NCI-H460 (cell line): ENCODE results near the gene NABP1. TPM values are rescaled to one million over a fixed set of nuclear protein-coding genes. Genes with fewer than 3 reads are reported as not detected.
A peak's percentile ranks its signal among the peaks of the same experiment; 100 is the strongest.
"Not testable (repeated sequence)": the region's sequence is repeated elsewhere in the genome, so short reads cannot be mapped to it uniquely, and the experiment has no call there.

Source experiments
- DNase-seq: peaks from one replicate; pipeline ENCODE4 v3.0.0-alpha.2; 2016; ENCODE audit warnings: low read depth; ENCODE audit errors: extremely low read depth
- polyA plus RNA-seq: library from polyadenylated mRNA; depleted of rRNA; stranded (reverse); fragments of >200 nt; gene quantifications from 2 replicates; pipeline ENCODE4 v1.2.3, GENCODE V29; 2014; cell fraction: nucleus; rRNA removed
- total RNA-seq: library from RNA; depleted of rRNA; stranded (reverse); fragments of >200 nt; shearing (Covaris generic); gene quantifications from 2 replicates; pipeline ENCODE4 v1.2.3, GENCODE V29; 2014; rRNA removed

NABP1 gene
- total RNA-seq = 35.7 and 44.4 TPM in 2 replicates
- polyA plus RNA-seq = 53.0 and 83.2 TPM in 2 replicates

GRCh38 chr2:191677646-191678436 lies at the start of gene NABP1:
Gene NABP1 (plus strand): TSS chr2:191678136. CDS start chr2:191678615, 479 bp downstream.
- DNase-seq = peak; percentile 96

GRCh38 chr2:191629001-191629453 lies 48.9 kb upstream of the NABP1 start:
- no peak for DNase-seq

- DNase-seq = no peak
These were observed 47.8 kb upstream of the NABP1 start for GRCh38 chr2:191629976-191630712.

- no peak for DNase-seq
These were observed 46.2 kb upstream of the NABP1 start for GRCh38 chr2:191631754-191632153.

- no peak for DNase-seq
These were observed 45.5 kb upstream of the NABP1 start for GRCh38 chr2:191632426-191632825.

GRCh38 chr2:191634791-191635190 lies 43.1 kb upstream of the NABP1 start:
- DNase-seq = no peak

- DNase-seq = no peak
These were observed 42.4 kb upstream of the NABP1 start for GRCh38 chr2:191635333-191636234.

GRCh38 chr2:191636235-191636543 lies 41.7 kb upstream of the NABP1 start:
- DNase-seq = no peak

- DNase-seq = no peak
These were observed 41.4 kb upstream of the NABP1 start for GRCh38 chr2:191636586-191636985.

- peak; percentile 38 for DNase-seq
These were observed 40.5 kb upstream of the NABP1 start for GRCh38 chr2:191637182-191638078.

- no peak for DNase-seq
These were observed 39.7 kb upstream of the NABP1 start for GRCh38 chr2:191638079-191638801.

GRCh38 chr2:191638802-191639172 lies 39.1 kb upstream of the NABP1 start:
- no peak for DNase-seq

GRCh38 chr2:191641609-191642008 lies 36.3 kb upstream of the NABP1 start:
- no peak for DNase-seq

GRCh38 chr2:191642541-191642940 lies 35.4 kb upstream of the NABP1 start:
- DNase-seq = no peak

GRCh38 chr2:191643429-191643828 lies 34.5 kb upstream of the NABP1 start:
- DNase-seq = no peak

GRCh38 chr2:191644613-191645012 lies 33.3 kb upstream of the NABP1 start:
- DNase-seq = not testable (repeated sequence)

GRCh38 chr2:191645032-191645431 lies 32.9 kb upstream of the NABP1 start:
- DNase-seq = no peak

GRCh38 chr2:191645434-191646162 lies 32.3 kb upstream of the NABP1 start:
- no peak for DNase-seq
